HUES64 (cell line): ENCODE data around the gene MOSMO.

Source experiments
- H3K27ac ChIP-seq: 2 replicates; pipeline ENCODE4 v1.7.0; 2013; ENCODE audit warnings: low read depth, low read length, inconsistent platforms
- H3K27me3 ChIP-seq: 2 replicates; pipeline ENCODE4 v1.6.1; 2013; ENCODE audit warnings: mild to moderate bottlenecking, low read length; ENCODE audit not compliant: insufficient read depth
- H3K36me3 ChIP-seq: 2 replicates; pipeline ENCODE4 v1.6.1; 2013; ENCODE audit warnings: mild to moderate bottlenecking, low read length; ENCODE audit not compliant: insufficient read depth
- H3K4me1 ChIP-seq: 2 replicates; pipeline ENCODE4 v1.6.1; 2013; ENCODE audit warnings: mild to moderate bottlenecking, low read length, moderate library complexity; ENCODE audit not compliant: insufficient read depth
- H3K4me3 ChIP-seq: 2 replicates; pipeline ENCODE4 v1.5.1; 2013; ENCODE audit warnings: mild to moderate bottlenecking, low read length, moderate library complexity
- H3K9ac ChIP-seq: 2 replicates; pipeline ENCODE4 v1.6.1; 2013; ENCODE audit warnings: mild to moderate bottlenecking, low read depth, low read length
- H3K9me3 ChIP-seq: 2 replicates; pipeline ENCODE4 v1.6.1; 2013; ENCODE audit warnings: low read depth, low read length; ENCODE audit not compliant: insufficient read depth
- WGBS: fragments of 150-250, 120-280 bp; methylation state at CpG from one replicate; pipeline ENCODE4 v1.1.7; 2013; ENCODE audit warnings: missing lambda C conversion rate; 5-methylcytosine and 5-hydroxymethylcytosine counted together

The MOSMO gene

DNA sequence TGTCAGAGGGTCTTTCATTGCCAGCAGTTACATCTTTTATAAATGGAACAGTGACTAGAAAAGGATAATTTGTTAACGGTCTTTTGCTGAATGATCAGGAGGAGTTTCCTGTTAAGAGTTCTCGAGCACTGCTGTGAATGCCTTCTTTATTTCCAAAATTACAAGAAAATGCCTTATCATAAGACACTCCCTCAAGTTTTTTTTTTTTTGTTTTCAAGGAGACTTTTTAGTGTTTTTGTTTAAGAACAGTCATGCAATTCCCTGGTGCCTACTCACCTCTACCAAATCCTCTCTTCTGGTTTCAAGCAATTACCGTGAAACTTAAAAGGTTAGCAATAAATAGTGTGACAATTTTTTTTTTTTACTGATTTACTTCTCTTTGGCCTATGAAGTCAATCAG, 65.4 kb downstream of the MOSMO start:
- Histone ChIP-seq H3K36me3 (no peaks in the 10 kb centered on the region), H3K27ac (no peak overlapping the region), H3K9ac (no peak overlapping the region), H3K27me3 (no peaks in the 10 kb centered on the region), H3K9me3 (no peaks in the 10 kb centered on the region), H3K4me3 (no peak overlapping the region), H3K4me1 (no peaks in the 10 kb centered on the region)
- 100% methylated on average over 2 of the region's 3 CpGs for WGBS

DNA sequence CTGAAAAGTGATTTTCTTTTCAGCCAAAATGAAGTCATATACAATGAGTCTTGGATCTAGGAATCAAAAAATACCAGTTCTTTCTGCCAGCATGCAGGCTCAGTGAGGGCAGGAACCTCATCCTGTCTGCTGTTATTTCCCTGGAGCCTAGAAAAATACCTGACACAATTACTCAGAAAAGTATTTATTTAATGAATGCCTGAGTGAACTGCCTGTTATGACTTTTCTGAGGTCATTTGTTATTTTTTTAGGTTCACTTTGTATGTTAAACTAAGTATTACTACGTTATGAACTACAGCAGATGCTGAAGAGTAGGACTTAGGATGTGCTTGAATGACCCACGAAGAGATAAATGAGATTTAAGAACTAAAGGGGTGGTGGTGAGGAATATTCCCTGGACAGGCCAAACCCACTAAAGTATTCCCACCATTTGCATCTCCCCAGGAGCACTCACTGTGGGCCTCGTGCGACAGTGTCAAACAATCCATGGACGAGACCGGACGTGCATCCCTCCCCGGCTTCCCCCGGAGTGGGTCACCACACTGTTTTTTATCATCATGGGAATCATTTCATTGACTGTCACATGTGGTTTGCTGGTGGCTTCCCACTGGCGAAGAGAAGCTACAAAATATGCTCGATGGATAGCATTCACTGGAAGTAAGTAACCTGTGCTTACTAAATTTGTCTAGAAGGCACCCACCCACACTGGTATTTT, 67.3 kb downstream of the MOSMO start:
- H3K27ac ChIP-seq = no peak overlapping the region
- 95% methylated on average over 11 of the region's 11 CpGs for WGBS

DNA sequence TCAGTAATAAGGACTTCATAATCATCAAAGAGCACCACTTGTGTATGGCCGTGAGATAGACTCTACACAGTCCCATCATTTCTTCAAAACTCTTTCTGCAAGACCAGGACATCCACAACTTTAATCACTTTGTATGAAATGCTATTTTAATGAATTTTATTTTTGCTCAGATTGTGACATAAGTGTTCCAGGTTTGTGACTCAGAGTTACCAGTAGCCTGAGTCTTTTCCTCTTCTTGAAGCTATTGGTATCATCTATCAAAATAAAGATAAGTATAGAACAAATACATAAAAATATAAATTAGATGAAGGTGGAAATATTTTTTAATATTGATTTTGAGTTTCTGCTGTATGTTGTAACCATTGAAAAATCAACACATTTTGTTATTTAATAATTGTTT, 67.9 kb downstream of the MOSMO start:
- Histone ChIP-seq H3K4me1 (no peaks in the 10 kb centered on the region), H3K27me3 (no peaks in the 10 kb centered on the region), H3K9ac (no peak overlapping the region), H3K4me3 (no peak overlapping the region), H3K9me3 (no peaks in the 10 kb centered on the region), H3K27ac (no peak overlapping the region), H3K36me3 (no peaks in the 10 kb centered on the region)
- WGBS = 78% methylated on average over 1 of the region's 1 CpG

More for the DNA sequence above, 67.3 kb downstream of the MOSMO start:
- Histone ChIP-seq H3K27me3 (no peaks in the 10 kb centered on the region), H3K36me3 (no peaks in the 10 kb centered on the region), H3K9me3 (no peaks in the 10 kb centered on the region), H3K9ac (no peak overlapping the region), H3K4me1 (no peaks in the 10 kb centered on the region), H3K4me3 (no peak overlapping the region)

DNA sequence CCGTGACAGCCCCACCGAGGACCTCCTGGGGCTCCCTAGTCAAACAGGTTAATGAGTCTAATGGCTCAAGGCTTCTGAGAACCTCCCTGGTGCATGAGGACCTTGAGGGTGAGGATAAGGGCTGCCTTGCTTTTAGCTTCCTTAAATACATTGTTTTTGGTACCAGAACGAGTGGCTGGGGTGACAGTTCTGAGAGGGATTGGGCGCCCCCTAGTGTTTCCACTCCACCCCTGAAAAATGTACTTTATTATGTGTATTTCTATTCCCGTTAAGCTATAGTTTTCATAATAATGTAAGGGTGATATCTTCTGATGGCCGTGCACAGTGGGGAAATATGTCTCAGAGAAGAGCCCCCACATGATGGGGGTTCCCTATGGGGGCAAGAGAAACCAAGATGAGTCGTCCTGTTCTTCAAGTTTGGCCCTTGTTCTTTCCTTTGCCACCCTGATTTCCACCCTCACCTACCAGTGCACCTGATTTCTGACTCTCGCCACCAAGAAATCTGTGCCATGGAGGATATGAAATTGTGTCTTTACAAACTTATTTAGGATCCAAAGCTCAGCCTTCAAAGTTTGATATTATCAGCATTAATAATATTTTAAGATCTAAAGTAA, 69.9 kb downstream of the MOSMO start:
- no peaks in the 10 kb centered on the region for H3K27me3 ChIP-seq
- H3K9ac ChIP-seq = no peak overlapping the region
- no peaks in the 10 kb centered on the region for H3K36me3 ChIP-seq
- no peaks in the 10 kb centered on the region for H3K4me1 ChIP-seq
- WGBS = 50% methylated on average over 6 of the region's 8 CpGs
- no peak overlapping the region for H3K4me3 ChIP-seq
- no peak overlapping the region for H3K27ac ChIP-seq
- no peaks in the 10 kb centered on the region for H3K9me3 ChIP-seq

DNA sequence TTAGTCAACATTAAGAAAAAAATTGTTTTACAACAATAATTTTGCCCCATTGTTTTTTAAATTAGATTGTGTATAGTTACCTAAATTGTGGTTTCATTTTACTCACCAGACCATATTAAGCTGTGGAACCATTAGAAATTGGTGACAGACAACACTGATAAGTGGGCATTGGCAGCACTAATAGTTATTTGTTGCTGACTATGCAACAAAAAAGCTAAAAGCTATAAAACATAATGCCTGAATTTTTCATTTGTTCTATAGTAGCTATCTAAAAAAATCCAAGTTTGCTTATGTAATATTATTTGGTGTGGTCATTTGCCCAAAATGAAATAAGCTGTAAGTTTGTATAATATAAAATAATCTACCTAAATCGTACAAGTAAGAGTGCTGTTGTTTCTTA, 70.7 kb downstream of the MOSMO start:
- Histone ChIP-seq H3K27ac (no peak overlapping the region), H3K4me3 (no peak overlapping the region), H3K9me3 (no peaks in the 10 kb centered on the region), H3K36me3 (no peaks in the 10 kb centered on the region), H3K9ac (no peak overlapping the region), H3K4me1 (no peaks in the 10 kb centered on the region), H3K27me3 (no peaks in the 10 kb centered on the region)
- 100% methylated on average over 1 of the region's 1 CpG for WGBS

DNA sequence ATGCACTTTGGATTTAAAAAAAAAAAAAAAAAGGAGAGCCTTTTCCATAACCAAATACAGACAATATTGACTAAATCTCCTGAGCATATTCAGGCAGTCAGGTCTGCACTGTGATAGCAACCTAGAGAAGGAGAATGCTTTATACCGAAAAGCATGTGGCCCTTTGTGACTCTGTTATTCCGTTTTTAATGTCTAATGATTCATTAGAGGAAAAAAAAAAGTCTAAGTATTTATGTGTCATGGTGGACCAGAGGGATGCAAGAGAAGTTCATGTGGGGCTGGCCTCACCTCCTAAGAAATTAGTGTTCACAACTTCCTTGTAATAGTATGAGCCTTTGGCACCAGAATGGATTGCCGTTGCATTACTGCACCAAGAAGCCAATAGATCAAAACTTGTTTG, 73.1 kb downstream of the MOSMO start:
- no peak overlapping the region for H3K4me3 ChIP-seq
- H3K36me3 ChIP-seq = 0 out of 2 replicates have a peak, but pooled peaks cover 2% of the 10 kb centered on the region
- H3K9ac ChIP-seq = no peak overlapping the region
- H3K27me3 ChIP-seq = no peaks in the 10 kb centered on the region
- WGBS = 95% methylated on average over 3 of the region's 3 CpGs
- H3K27ac ChIP-seq = no peak overlapping the region
- H3K4me1 ChIP-seq = no peaks in the 10 kb centered on the region
- H3K9me3 ChIP-seq = no peaks in the 10 kb centered on the region

DNA sequence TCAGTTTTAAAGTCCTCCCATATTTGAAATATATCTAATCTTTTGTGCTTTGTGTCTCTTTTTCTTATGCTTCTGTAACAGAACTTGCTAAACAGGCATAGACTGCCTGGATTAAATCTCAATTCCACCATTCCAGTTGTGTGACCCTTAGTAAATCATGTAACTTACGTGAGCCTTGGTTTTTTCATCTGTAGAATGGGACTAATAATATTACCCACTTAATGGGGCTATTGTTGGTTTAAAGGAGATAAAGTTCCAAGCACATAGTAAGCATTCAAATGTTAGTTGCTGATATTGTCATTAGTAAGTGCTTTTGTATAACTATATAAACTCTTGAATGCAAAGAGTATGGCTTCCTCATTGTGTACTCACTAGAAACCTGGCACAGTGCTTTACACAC, 78.5 kb downstream of the MOSMO start:
- Histone ChIP-seq H3K4me3 (no peak overlapping the region), H3K4me1 (no peaks in the 10 kb centered on the region), H3K9me3 (no peaks in the 10 kb centered on the region), H3K36me3 (0 out of 2 replicates have a peak, but pooled peaks cover 4% of the 10 kb centered on the region), H3K9ac (no peak overlapping the region), H3K27me3 (no peaks in the 10 kb centered on the region), H3K27ac (no peak overlapping the region)
- 100% methylated on average over 1 of the region's 1 CpG for WGBS

DNA sequence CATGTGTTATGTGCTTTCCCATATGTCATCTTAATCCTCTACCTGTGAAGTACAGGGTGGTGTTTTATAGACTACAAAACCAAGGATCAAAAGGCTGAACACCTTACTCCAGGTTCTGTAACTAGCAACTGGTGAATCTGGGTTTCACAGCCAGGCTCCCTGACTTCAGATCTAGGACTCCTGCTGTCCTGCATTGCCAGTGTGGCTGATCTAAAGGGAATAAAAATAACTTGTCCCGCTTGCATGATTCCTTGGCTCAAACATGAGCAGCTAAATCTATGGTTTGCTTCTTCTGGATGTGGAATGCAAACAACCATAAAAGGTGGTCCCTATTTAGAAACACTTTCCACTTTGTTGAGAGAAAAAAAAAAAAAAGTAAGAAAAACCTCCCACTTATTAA, 80.7 kb downstream of the MOSMO start:
- H3K4me3 ChIP-seq = no peak overlapping the region
- peaks cover 9% of the 10 kb centered on the region for H3K4me1 ChIP-seq
- no peaks in the 10 kb centered on the region for H3K9me3 ChIP-seq
- no peak overlapping the region for H3K9ac ChIP-seq
- 0 out of 2 replicates have a peak, but pooled peaks cover 4% of the 10 kb centered on the region for H3K36me3 ChIP-seq
- H3K27ac ChIP-seq = no peak overlapping the region
- no peaks in the 10 kb centered on the region for H3K27me3 ChIP-seq
- WGBS = 95% methylated on average over 1 of the region's 1 CpG

DNA sequence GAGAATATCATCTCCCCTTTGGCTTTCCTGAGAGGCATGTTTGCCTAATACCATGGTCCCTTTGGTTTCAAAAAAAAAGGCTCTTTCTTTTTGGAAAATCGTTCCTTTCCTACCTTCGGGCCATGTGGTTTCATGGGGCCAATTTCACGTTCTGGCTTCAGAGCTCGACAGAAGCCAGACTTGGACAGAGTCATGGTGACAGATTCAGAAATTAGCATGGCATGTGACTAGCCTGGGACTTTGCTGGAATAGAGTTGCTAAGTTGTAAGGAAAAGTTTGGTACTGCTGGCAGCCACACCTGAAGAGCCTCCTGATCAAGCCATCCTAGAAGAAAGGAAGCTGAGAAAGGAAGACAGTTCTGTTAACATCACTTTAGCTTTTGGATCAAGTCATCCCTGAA, 82.0 kb downstream of the MOSMO start:
- WGBS = 86% methylated on average over 4 of the region's 4 CpGs
- Histone ChIP-seq H3K4me3 (no peak overlapping the region), H3K36me3 (0 out of 2 replicates have a peak, but pooled peaks cover 4% of the 10 kb centered on the region), H3K27ac (no peak overlapping the region), H3K4me1 (peaks cover 15% of the 10 kb centered on the region), H3K9me3 (no peaks in the 10 kb centered on the region), H3K27me3 (no peaks in the 10 kb centered on the region), H3K9ac (no peak overlapping the region)

DNA sequence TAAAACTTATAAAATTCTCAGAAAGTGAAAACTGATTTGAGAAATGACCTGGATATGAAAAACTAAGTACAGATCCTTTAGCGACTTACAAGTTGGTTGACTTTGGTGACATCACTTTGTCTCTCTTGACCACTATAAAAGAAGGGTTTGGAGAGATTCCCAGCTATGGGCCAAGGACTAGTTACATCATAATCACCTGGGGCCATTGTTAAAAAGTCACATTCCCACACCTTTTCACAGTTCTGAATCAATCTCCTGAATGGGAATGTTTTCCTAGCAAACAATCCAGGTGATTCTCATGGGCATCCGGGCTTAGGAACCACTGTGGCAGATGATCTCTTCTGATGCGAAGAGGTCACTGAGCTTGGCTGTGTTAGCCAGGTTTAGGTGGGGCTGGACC, 83.8 kb downstream of the MOSMO start:
- Histone ChIP-seq H3K27ac (peak overlapping the region; percentile 1; the same call in 1 of the 2 replicates), H3K36me3 (no peaks in the 10 kb centered on the region), H3K4me1 (peaks cover 15% of the 10 kb centered on the region), H3K9me3 (no peaks in the 10 kb centered on the region), H3K9ac (no peak overlapping the region), H3K4me3 (no peak overlapping the region), H3K27me3 (no peaks in the 10 kb centered on the region)
- WGBS = 92% methylated on average over 3 of the region's 3 CpGs

DNA sequence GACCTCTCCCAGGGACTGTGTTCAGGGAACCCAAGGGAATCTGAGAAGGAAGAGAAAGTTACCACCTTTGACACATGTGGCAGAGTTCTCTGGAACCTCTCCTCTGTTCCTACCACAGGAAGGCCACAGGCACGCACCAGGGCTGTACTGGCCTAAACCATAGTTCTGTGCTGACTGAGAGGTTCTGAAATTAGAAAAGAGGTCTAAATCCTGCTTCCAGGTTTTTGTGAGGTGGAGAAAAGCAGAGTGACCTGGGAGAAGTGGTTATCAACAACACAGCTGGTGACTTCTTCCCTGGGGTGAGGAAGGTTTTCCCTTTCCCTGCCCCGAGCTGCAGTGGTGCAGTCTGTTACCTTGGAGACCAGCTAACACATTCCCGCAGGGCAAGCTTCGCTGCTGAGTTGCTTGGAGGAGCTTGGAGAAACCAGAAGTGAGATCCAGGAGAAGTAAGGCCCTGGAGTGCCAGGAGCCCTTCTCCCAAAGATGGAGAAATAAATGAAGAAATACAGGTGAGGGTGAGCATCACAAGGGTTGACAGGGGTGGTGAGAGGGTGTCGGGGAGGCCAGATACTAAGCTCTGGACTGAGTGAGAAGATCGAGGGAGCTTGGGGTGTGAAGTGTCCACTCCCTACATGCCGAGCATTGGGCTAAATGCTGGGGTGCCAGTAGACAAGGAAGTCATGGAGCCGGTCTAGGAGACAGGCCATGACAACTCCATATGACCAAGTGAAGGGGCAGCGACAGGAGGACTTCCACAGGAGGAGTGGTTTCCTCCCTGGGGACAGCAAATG, 84.4 kb downstream of the MOSMO start, which contains the start of gene VWA3A:
VWA3A (plus strand) TSS at position 399 of the 791 bp plus-strand sequence; CDS start at position 496, 97 bp downstream.
- no peak within 1 kb of the TSS for H3K4me3 ChIP-seq
- H3K27ac ChIP-seq = peak within 1 kb of the TSS; percentile 1; the same call in 1 of the 2 replicates
- 57% methylated on average over 9 of the region's 9 CpGs for WGBS
- H3K9me3 ChIP-seq = no peaks in the 10 kb centered on the region
- no peaks in the 10 kb centered on the region for H3K27me3 ChIP-seq
- peaks cover 15% of the 10 kb centered on the region for H3K4me1 ChIP-seq
- H3K9ac ChIP-seq = peak within 1 kb of the TSS; percentile 55; the same call in 1 of the 2 replicates
- no peaks in the 10 kb centered on the region for H3K36me3 ChIP-seq
